GM12875 (cell line): ENCODE data around the gene CD48.

Source experiments
- H3K4me3 ChIP-seq: one replicate; pipeline ENCODE4 v1.5.1; 2011; ENCODE audit warnings: low read depth, low read length, control low read depth
- CTCF ChIP-seq: IDR thresholded peaks from 2 replicates; pipeline ENCODE4 v1.5.1; 2011; ENCODE audit warnings: low read depth, mild to moderate bottlenecking, control low read depth, inconsistent platforms, low read length, moderate library complexity, borderline replicate concordance; ENCODE audit not compliant: insufficient read depth

Gene CD48

GRCh38 chr1:160747717-160748116, 36.1 kb upstream of the CD48 start:
- H3K4me3 ChIP-seq: no peak overlapping the region
- no peak for TF ChIP-seq CTCF

GRCh38 chr1:160746836-160747500, 35.3 kb upstream of the CD48 start:
- no peak for TF ChIP-seq CTCF
- no peak overlapping the region for H3K4me3 ChIP-seq

DNA sequence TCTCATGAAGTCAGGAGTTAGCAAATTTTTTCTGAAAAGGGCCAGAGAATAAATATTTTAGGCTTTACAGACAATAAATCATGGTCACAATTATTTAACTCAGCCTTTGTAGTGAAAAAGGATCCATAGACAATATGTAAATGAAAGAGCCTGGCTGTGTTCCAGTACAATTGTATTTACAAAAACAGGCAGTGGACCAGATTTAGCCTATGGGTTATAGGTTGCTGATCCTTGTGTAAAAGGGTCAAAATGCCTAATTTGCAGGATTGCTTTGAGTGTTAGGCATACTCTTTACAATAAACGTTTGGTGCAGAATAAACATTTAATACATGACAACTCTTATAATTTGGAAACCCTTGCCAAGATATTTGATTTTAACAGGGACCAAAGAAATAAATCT, 33.9 kb upstream of the CD48 start:
- H3K4me3 ChIP-seq: no peak overlapping the region
- TF ChIP-seq CTCF: no peak

DNA sequence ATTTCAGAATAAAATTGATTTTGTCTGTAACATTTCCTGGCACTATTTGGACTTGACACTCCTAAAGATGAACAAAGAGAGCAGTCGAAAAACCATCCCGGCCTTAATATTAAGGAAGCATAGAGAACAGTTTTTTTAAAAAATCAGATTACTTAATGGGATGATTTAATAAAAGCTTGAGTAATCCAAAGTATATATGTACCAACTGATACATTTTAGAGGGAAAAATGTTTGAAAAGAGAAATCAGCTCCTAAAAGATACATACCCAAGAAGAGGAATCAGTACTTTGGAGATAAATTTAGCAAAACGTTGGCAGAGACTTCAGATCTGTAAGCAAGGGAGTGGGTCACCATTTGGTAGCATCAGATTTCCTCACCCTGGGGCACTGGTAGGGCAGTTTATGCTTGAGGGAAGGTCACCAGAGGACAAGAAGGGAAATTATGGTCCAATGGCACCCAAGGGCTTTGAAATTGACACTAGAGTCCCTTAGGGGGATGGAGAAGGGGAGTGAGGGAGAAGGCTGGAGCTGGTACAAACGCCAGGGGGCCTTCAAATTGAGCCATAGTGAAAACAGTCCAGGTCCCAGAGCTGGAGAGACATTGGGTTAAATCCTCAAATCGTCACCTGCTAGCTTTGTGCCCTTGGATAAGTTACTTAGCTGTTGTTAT, 33.4 kb upstream of the CD48 start:
- no peak for TF ChIP-seq CTCF
- H3K4me3 ChIP-seq: no peak overlapping the region

- no peak for TF ChIP-seq CTCF
- no peak overlapping the region for H3K4me3 ChIP-seq
These were observed 32.7 kb upstream of the CD48 start for GRCh38 chr1:160744199-160744851.

DNA sequence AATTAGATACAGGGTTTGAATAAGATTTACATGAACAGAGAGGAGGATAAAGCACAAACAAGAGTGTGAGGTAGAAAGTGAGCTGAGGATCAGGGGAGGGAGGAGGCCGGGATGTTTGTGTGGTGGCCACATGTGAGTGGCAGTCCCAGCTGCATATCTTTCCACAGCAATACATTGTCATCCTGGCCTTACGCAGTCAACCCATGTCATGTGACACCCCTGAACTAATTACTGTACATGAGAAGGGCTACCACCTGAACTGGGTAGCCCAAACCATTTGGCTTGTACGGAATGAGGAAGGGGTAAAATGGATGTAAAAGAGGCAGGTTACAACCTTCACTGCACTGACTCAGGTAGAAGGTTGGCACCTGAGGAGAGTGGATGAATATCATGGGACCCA, 31.6 kb upstream of the CD48 start:
- H3K4me3 ChIP-seq: no peak overlapping the region
- TF ChIP-seq CTCF: no peak
